CD4-positive, alpha-beta memory T cell (primary cell): ENCODE measurements around the gene KCNN4. TPM values are rescaled to one million over a fixed set of nuclear protein-coding genes. Genes with fewer than 3 reads are reported as not detected.

ENCODE experiments used
- CTCF ChIA-PET: fragments of 350-600 bp; sonication (Branson Sonifier 250); formaldehyde crosslinking; loops from one replicate; lab custom pipeline; 2021; ENCODE audit warnings: inconsistent platforms; ENCODE audit not compliant: partially characterized antibody; lab: Charles Lee
- POLR2A ChIA-PET: fragments of 350-600 bp; sonication (Branson Sonifier 250); formaldehyde crosslinking; loops from one replicate; lab custom pipeline; 2021; ENCODE audit not compliant: partially characterized antibody; lab: Charles Lee
- DNase-seq, 5 donors: peaks; one replicate each; pipeline versions ENCODE4 v3.0.0 to v3.0.0-alpha.2; 2020 to 2022; ENCODE audit warnings: mixed read lengths in 1 of 5
- H3K27ac ChIP-seq: one replicate; pipeline ENCODE4 v1.7.0; 2013; ENCODE audit warnings: low read depth, low read length
- H3K27me3 ChIP-seq: 2 replicates; pipeline ENCODE4 v1.7.0; 2013; ENCODE audit warnings: mild to moderate bottlenecking, low read length, moderate library complexity; ENCODE audit not compliant: insufficient read depth
- H3K36me3 ChIP-seq: 2 replicates; pipeline ENCODE4 v1.7.0; 2013; ENCODE audit warnings: mild to moderate bottlenecking, low read length, moderate library complexity; ENCODE audit not compliant: insufficient read depth
- H3K4me1 ChIP-seq: 2 replicates; pipeline ENCODE4 v1.7.0; 2013; ENCODE audit warnings: mild to moderate bottlenecking, low read length, moderate library complexity; ENCODE audit not compliant: insufficient read depth
- H3K4me3 ChIP-seq, 2 donors: one replicate each; pipeline ENCODE4 v1.7.0; 2013; ENCODE audit warnings: low read length in 2 of 2, mild to moderate bottlenecking in 1 of 2
- H3K9me3 ChIP-seq, 2 donors: one replicate each; pipeline ENCODE4 v1.7.0; 2013; ENCODE audit warnings: low read length in 2 of 2, control low read depth in 1 of 2; ENCODE audit not compliant: control insufficient read depth in 1 of 2
- H3K27ac Mint-ChIP-seq, 7 donors: one replicate each; pipeline ENCODE4 v1.8.0; 2020 to 2021; ENCODE audit warnings: mixed read lengths in 7 of 7, mild to moderate bottlenecking in 6 of 7, inconsistent platforms in 3 of 7, moderate library complexity in 3 of 7
- H3K27me3 Mint-ChIP-seq, 2 donors: one replicate each; pipeline ENCODE4 v1.8.0; 2020 to 2021; ENCODE audit warnings: mixed read lengths in 2 of 2
- H3K36me3 Mint-ChIP-seq, 2 donors: one replicate each; pipeline ENCODE4 v1.8.0; 2020 to 2021; ENCODE audit warnings: mixed read lengths in 2 of 2, inconsistent platforms in 1 of 2, mild to moderate bottlenecking in 1 of 2
- H3K4me1 Mint-ChIP-seq, 4 donors: one replicate each; pipeline ENCODE4 v1.8.0; 2020 to 2021; ENCODE audit warnings: mixed read lengths in 4 of 4, mild to moderate bottlenecking in 1 of 4
- H3K4me3 Mint-ChIP-seq, 8 donors: one replicate each; pipeline ENCODE4 v1.8.0; 2020 to 2021; ENCODE audit warnings: mixed read lengths in 8 of 8, mild to moderate bottlenecking in 7 of 8, moderate library complexity in 6 of 8, inconsistent platforms in 3 of 8
- H3K9me3 Mint-ChIP-seq, 8 donors: one replicate each; pipeline ENCODE4 v1.8.0; 2020 to 2021; ENCODE audit warnings: mixed read lengths in 8 of 8, mild to moderate bottlenecking in 5 of 8, inconsistent platforms in 3 of 8, moderate library complexity in 1 of 8
- intact Hi-C: fragments of 100-400 bp; cut with micrococcal nuclease; formaldehyde crosslinking; loops from one replicate; pipeline ENCODE4 v1.15.1; 2023
- polyA plus RNA-seq, 2 donors: library from polyadenylated mRNA; unstranded; fragments of 300-500 nt; fragmentation: Illumina TruSeq; gene quantifications; one replicate each; pipeline ENCODE4 v1.2.3, GENCODE V29; 2021
- total RNA-seq, 2 experiments: library from RNA; stranded (reverse); gene quantifications; one replicate each; pipeline ENCODE4 v1.2.3, GENCODE V29; 2021

Gene KCNN4
- total and polyA plus RNA-seq, 4 experiments from 2014 or later, result 10.5 to 33.9 (median 28.7) TPM

- Mint-ChIP-seq H3K27me3 (no peaks in the 10 kb centered on the region), H3K27ac (peak overlapping the region; percentile 52 to 81 (median 61)), H3K9me3 (no peaks in the 10 kb centered on the region), H3K36me3 (peaks cover 11 to 12% of the 10 kb centered on the region in 2 donors), H3K4me3 (peak overlapping the region in 1 of 8 donors; percentile 39), H3K4me1 (peaks cover 26 to 57% (median 39%) of the 10 kb centered on the region in 4 donors)
- H3K4me3 ChIP-seq, result no peak overlapping the region
- DNase-seq, result no peak
- POLR2A ChIA-PET, result interaction anchor here (0.9 to 11.4 kb wide), 5 partner anchors 10 to 18 kb away, joined by 3 to 116 read pairs (median 5); partner anchors contain the start of genes KCNN4 and SMG9
- intact Hi-C loops, result no loop called here
- H3K4me1 ChIP-seq, result peaks cover 40% of the 10 kb centered on the region
- peaks cover 5% of the 10 kb centered on the region for H3K36me3 ChIP-seq
- H3K27ac ChIP-seq, result no peak overlapping the region
- no peaks in the 10 kb centered on the region for H3K9me3 ChIP-seq
- CTCF ChIA-PET, result interaction anchor here (1.7 to 7.0 kb wide), 4 partner anchors 9 to 18 kb away, joined by 7 to 94 read pairs (median 46); partner anchors contain the start of genes KCNN4 and SMG9
- no peaks in the 10 kb centered on the region for H3K27me3 ChIP-seq
Measured at GRCh38 chr19:43763473-43763939, 17.3 kb downstream of the KCNN4 start.

DNA sequence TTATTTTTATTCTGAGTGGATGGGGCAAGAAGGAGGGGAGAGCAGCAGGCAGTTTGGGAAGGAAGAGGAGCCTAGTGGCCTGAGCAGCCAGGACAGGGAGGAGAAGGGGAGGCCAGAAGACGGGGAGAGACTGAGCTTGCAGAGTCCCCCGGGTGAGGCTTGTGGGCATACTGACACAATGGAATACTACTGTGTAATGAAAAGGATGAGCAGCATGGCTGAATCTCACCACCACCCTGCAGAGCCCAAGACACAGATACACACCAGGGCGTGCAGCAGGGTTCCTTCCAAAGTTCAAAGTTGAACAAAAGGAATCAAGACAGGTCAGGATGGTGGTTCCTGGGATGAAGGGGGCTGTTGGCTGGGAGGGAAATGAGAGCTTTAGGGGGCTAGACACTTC, 18.0 kb downstream of the KCNN4 start:
- Histone ChIP-seq H3K27me3 (no peaks in the 10 kb centered on the region), H3K4me3 (no peak overlapping the region), H3K36me3 (no peaks in the 10 kb centered on the region), H3K27ac (no peak overlapping the region), H3K9me3 (no peaks in the 10 kb centered on the region), H3K4me1 (peaks cover 40% of the 10 kb centered on the region)
- CTCF ChIA-PET, result interaction anchor here (1.1 to 7.0 kb wide), 5 partner anchors 8 to 208 kb away, joined by 3 to 80 read pairs (median 7); partner anchors contain the start of gene SMG9
- DNase-seq, result no peak
- H3K9me3 Mint-ChIP-seq, result no peaks in the 10 kb centered on the region
- peak overlapping the region in 5 of 7 donors; percentile 32 to 88 (median 78) for H3K27ac Mint-ChIP-seq
- H3K4me1 Mint-ChIP-seq, result peaks cover 26 to 57% (median 39%) of the 10 kb centered on the region in 4 donors
- H3K36me3 Mint-ChIP-seq, result peaks cover 7 to 9% of the 10 kb centered on the region in 2 donors
- no peaks in the 10 kb centered on the region for H3K27me3 Mint-ChIP-seq
- intact Hi-C loops, result no loop called here
- no peak overlapping the region for H3K4me3 Mint-ChIP-seq
- POLR2A ChIA-PET, result interaction anchor here (0.8 to 11.4 kb wide), 7 partner anchors 9 to 94 kb away, joined by 3 to 116 read pairs (median 4); partner anchors contain the start of genes KCNN4 and SMG9

GRCh38 chr19:43760941-43761340, 19.8 kb downstream of the KCNN4 start:
- no peaks in the 10 kb centered on the region for H3K27me3 ChIP-seq
- H3K36me3 ChIP-seq, result no peaks in the 10 kb centered on the region
- Mint-ChIP-seq H3K4me1 (peaks cover 17 to 47% (median 37%) of the 10 kb centered on the region in 4 donors), H3K9me3 (peaks cover 0 to 3% (median 0%) of the 10 kb centered on the region in 8 donors), H3K4me3 (no peak overlapping the region), H3K27me3 (no peaks in the 10 kb centered on the region), H3K27ac (peak overlapping the region in 1 of 7 donors; percentile 51), H3K36me3 (peaks cover 0 to 2% of the 10 kb centered on the region in 2 donors)
- peaks cover 32% of the 10 kb centered on the region for H3K4me1 ChIP-seq
- no peak overlapping the region for H3K27ac ChIP-seq
- intact Hi-C loops, result no loop called here
- H3K9me3 ChIP-seq, result no peaks in the 10 kb centered on the region
- POLR2A ChIA-PET, result interaction anchor here (1.3 kb wide), 1 partner anchor 16 kb away, joined by 4 read pairs; no protein-coding TSS in a partner anchor
- CTCF ChIA-PET, result interaction anchor here (1.4 to 3.1 kb wide), 2 partner anchors 15 to 16 kb away, joined by 3 to 11 read pairs; no protein-coding TSS in a partner anchor
- no peak overlapping the region for H3K4me3 ChIP-seq
- DNase-seq, result no peak

DNA sequence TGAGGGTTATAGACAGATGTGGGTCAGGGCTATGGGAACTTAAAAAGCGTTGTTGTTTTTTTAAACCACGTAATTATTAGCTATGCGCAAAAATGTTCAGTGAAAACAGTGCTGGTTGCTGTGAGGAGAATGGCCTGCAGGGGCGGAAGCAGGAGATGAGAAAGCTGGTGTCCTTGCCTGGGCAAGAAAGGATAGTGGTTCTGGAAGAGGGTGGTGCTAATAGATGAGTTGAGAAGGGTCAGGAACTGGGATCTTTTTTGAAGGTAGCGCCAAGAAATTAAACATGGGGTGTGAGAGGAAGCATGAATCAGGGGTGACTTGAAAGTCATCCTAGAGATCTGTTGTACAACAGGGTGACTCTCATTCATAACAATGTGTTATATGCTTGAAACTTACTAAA, 21.3 kb downstream of the KCNN4 start:
- Histone ChIP-seq H3K4me1 (peaks cover 20% of the 10 kb centered on the region), H3K27me3 (no peaks in the 10 kb centered on the region), H3K9me3 (no peaks in the 10 kb centered on the region), H3K27ac (no peak overlapping the region), H3K36me3 (no peaks in the 10 kb centered on the region), H3K4me3 (no peak overlapping the region)
- peaks cover 0 to 6% of the 10 kb centered on the region in 2 donors for H3K36me3 Mint-ChIP-seq
- no peaks in the 10 kb centered on the region for H3K27me3 Mint-ChIP-seq
- no peak overlapping the region for H3K4me3 Mint-ChIP-seq
- no peak overlapping the region for H3K27ac Mint-ChIP-seq
- peaks cover 10 to 45% (median 30%) of the 10 kb centered on the region in 4 donors for H3K4me1 Mint-ChIP-seq
- CTCF ChIA-PET, result interaction anchor here (1.2 to 3.1 kb wide), 3 partner anchors 8 to 20 kb away, joined by 3 to 11 read pairs (median 4); no protein-coding TSS in a partner anchor
- intact Hi-C loops, result no loop called here
- no peak for DNase-seq
- POLR2A ChIA-PET, result no interaction called here
- H3K9me3 Mint-ChIP-seq, result peaks cover 0 to 3% (median 0%) of the 10 kb centered on the region in 8 donors

- Histone ChIP-seq H3K4me1 (peaks cover 38% of the 10 kb centered on the region), H3K27me3 (no peaks in the 10 kb centered on the region), H3K36me3 (peaks cover 14% of the 10 kb centered on the region), H3K9me3 (no peaks in the 10 kb centered on the region), H3K4me3 (peak overlapping the region; percentile 94 to 98), H3K27ac (peak overlapping the region; percentile 93)
- DNase-seq, result peak; percentile 73 to 76 (median 75)
- Mint-ChIP-seq H3K4me1 (peaks cover 22 to 57% (median 40%) of the 10 kb centered on the region in 4 donors), H3K4me3 (peak overlapping the region; percentile 90 to 97 (median 96)), H3K27me3 (no peaks in the 10 kb centered on the region), H3K36me3 (peaks cover 6 to 24% of the 10 kb centered on the region in 2 donors), H3K27ac (peak overlapping the region; percentile 96 to 99 (median 99)), H3K9me3 (peaks cover 0 to 3% (median 0%) of the 10 kb centered on the region in 8 donors)
- intact Hi-C loops, result loop anchor here (2.0 kb wide), 1 partner anchor 71 kb away; the partner anchor contains the start of gene ZNF283
- POLR2A ChIA-PET, result interaction anchor here (0.7 to 6.4 kb wide), 8 partner anchors 10 to 181 kb away, joined by 3 to 116 read pairs (median 10); partner anchors contain the start of genes KCNN4, PLAUR and XRCC1
- CTCF ChIA-PET, result interaction anchor here (0.9 to 7.6 kb wide), 7 partner anchors 10 to 87 kb away, joined by 3 to 80 read pairs (median 9); no protein-coding TSS in a partner anchor
Measured at GRCh38 chr19:43755256-43755801, 25.4 kb downstream of the KCNN4 start.

GRCh38 chr19:43754503-43755255, 26.1 kb downstream of the KCNN4 start, which contains the start of gene SMG9:
TSS of gene SMG9 (minus strand) at chr19:43754962. CDS start at chr19:43750741, 4,221 bp downstream.
- ChIA-PET POLR2A (interaction anchor here (0.6 to 6.4 kb wide), 11 partner anchors 9 to 250 kb away, joined by 3 to 116 read pairs (median 6); partner anchors contain the start of genes KCNN4, PHLDB3, PLAUR and XRCC1), CTCF (interaction anchor here (0.9 to 7.6 kb wide), 9 partner anchors 9 to 86 kb away, joined by 3 to 80 read pairs (median 6); no protein-coding TSS in a partner anchor)
- intact Hi-C loops, result loop anchor here (1.0 to 2.0 kb wide), 5 partner anchors 9 to 86 kb away; partner anchors contain the start of genes KCNN4 and ZNF283
- Mint-ChIP-seq H3K4me3 (peak within 1 kb of the TSS; percentile 90 to 97 (median 96)), H3K36me3 (peaks cover 12 to 31% of the 10 kb centered on the region in 2 donors), H3K27ac (peak within 1 kb of the TSS; percentile 96 to 99 (median 99)), H3K27me3 (no peaks in the 10 kb centered on the region), H3K4me1 (peaks cover 22 to 63% (median 41%) of the 10 kb centered on the region in 4 donors), H3K9me3 (peaks cover 0 to 3% (median 0%) of the 10 kb centered on the region in 8 donors)
- Histone ChIP-seq H3K4me1 (peaks cover 38% of the 10 kb centered on the region), H3K27me3 (no peaks in the 10 kb centered on the region), H3K27ac (peak within 1 kb of the TSS; percentile 93), H3K9me3 (no peaks in the 10 kb centered on the region), H3K36me3 (peaks cover 20% of the 10 kb centered on the region), H3K4me3 (peak within 1 kb of the TSS; percentile 94 to 98)
- peak; percentile 98 to 100 (median 99) for DNase-seq
